ENCODE results near the gene USP2.

DNA sequence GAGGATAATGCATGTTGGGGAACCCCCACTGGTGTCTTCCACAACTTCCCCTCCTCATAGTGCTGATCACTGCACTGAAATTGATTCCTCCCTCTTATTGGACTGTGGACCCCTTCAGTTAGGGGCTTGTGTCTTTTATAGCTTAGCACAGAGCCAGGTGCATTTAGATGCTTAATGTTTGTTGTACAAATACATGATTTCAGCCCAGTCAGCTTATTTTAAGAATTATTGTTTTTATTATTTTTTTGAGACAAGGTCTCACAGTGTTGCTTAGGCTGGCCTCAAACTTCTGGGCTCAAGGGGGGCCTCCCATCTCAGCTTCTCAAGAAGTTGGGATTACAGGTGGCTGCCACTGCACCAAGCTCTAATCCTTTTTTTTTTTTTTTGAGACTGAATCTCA lies 33.2 kb upstream of the USP2 start:
- TF ChIP-seq MAZ (IDR thresholded peaks at IDR 0.05; ENCODE audit: borderline replicate concordance, low read depth, low read length), result no peak
- TF ChIP-seq, protein P1, sequence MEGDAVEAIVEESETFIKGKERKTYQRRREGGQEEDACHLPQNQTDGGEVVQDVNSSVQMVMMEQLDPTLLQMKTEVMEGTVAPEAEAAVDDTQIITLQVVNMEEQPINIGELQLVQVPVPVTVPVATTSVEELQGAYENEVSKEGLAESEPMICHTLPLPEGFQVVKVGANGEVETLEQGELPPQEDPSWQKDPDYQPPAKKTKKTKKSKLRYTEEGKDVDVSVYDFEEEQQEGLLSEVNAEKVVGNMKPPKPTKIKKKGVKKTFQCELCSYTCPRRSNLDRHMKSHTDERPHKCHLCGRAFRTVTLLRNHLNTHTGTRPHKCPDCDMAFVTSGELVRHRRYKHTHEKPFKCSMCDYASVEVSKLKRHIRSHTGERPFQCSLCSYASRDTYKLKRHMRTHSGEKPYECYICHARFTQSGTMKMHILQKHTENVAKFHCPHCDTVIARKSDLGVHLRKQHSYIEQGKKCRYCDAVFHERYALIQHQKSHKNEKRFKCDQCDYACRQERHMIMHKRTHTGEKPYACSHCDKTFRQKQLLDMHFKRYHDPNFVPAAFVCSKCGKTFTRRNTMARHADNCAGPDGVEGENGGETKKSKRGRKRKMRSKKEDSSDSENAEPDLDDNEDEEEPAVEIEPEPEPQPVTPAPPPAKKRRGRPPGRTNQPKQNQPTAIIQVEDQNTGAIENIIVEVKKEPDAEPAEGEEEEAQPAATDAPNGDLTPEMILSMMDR (conservative IDR thresholded peaks at IDR 0.05; ENCODE audit: low read depth, low read length), result no peak
- no peak for TF ChIP-seq USF2 (IDR thresholded peaks at IDR 0.05; ENCODE audit: low read depth, low read length)
- TF ChIP-seq POLR2A (IDR thresholded peaks at IDR 0.05; ENCODE audit: low read depth, low read length), result no peak
- no peak for TF ChIP-seq RFX5 (IDR thresholded peaks at IDR 0.05; ENCODE audit: low read depth, low read length)
- no peak for TF ChIP-seq RCOR1 (IDR thresholded peaks at IDR 0.05; ENCODE audit: insufficient replicate concordance, low read length)
- TF ChIP-seq, protein P2, sequence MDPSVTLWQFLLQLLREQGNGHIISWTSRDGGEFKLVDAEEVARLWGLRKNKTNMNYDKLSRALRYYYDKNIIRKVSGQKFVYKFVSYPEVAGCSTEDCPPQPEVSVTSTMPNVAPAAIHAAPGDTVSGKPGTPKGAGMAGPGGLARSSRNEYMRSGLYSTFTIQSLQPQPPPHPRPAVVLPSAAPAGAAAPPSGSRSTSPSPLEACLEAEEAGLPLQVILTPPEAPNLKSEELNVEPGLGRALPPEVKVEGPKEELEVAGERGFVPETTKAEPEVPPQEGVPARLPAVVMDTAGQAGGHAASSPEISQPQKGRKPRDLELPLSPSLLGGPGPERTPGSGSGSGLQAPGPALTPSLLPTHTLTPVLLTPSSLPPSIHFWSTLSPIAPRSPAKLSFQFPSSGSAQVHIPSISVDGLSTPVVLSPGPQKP (IDR thresholded peaks at IDR 0.05; ENCODE audit: borderline replicate concordance, low read depth, low read length), result no peak
- TF ChIP-seq MXI1 (IDR thresholded peaks at IDR 0.05; ENCODE audit: borderline replicate concordance, low read depth, low read length), result no peak
- TF ChIP-seq FOS (IDR thresholded peaks at IDR 0.05; ENCODE audit: low read depth, low read length), result no peak
- TF ChIP-seq NFE2L2 (IDR thresholded peaks at IDR 0.05; ENCODE audit: low read depth, low read length), result no peak
- no peak for TF ChIP-seq CHD1 (IDR thresholded peaks at IDR 0.05; ENCODE audit: low read depth, low read length)
- no peak for TF ChIP-seq BHLHE40 (IDR thresholded peaks at IDR 0.05; ENCODE audit: low read depth, low read length)
- no peak for TF ChIP-seq SMC3 (IDR thresholded peaks at IDR 0.05; ENCODE audit: low read depth, low read length)

All from IMR-90 (cell line).